ENCODE data around the gene DBN1. TPM values are rescaled to one million over a fixed set of nuclear protein-coding genes. Genes with fewer than 3 reads are reported as not detected.

The DBN1 gene
- total and polyA plus RNA-seq, 4 experiments from 2014 or later, result 0.49 to 1.2 (median 0.99) TPM; not detected in 1

GRCh38 chr5:177450667-177451424 is 22.6 kb downstream of the DBN1 start:
- DNase-seq, result no peak
- H3K4me3 ChIP-seq (ENCODE audit: low read length in 2 of 2), result no peak overlapping the region
- no peaks in the 10 kb centered on the region for H3K27me3 ChIP-seq (ENCODE audit: insufficient read depth, low read length)
- H3K4me3 Mint-ChIP-seq, result peak overlapping the region in 2 of 8 donors; percentile 25 to 77
- H3K27ac ChIP-seq (ENCODE audit: low read depth, low read length), result no peak overlapping the region
- H3K27me3 Mint-ChIP-seq, result no peaks in the 10 kb centered on the region
- intact Hi-C loops (cut with micrococcal nuclease), result no loop called here
- no peaks in the 10 kb centered on the region for H3K36me3 ChIP-seq (ENCODE audit: insufficient read depth, low read length)
- ChIA-PET POLR2A (ENCODE audit: partially characterized antibody) (interaction anchor here (1.2 to 20.7 kb wide), 4 partner anchors 13 to 62 kb away, joined by 5 to 1171 read pairs (median 305); partner anchors contain the start of genes GRK6 and PFN3), CTCF (ENCODE audit: partially characterized antibody) (interaction anchor here (0.9 to 26.1 kb wide), 5 partner anchors 19 to 135 kb away, joined by 3 to 821 read pairs (median 78); partner anchors contain the start of genes F12, GRK6, MXD3 and PFN3)
- peaks cover 0 to 6% (median 0%) of the 10 kb centered on the region in 8 donors for H3K9me3 Mint-ChIP-seq
- peaks cover 34% of the 10 kb centered on the region for H3K4me1 ChIP-seq (ENCODE audit: insufficient read depth, low read length)
- H3K9me3 ChIP-seq (ENCODE audit: control insufficient read depth in 1 of 2, low read length in 2 of 2), result no peaks in the 10 kb centered on the region
- peak overlapping the region; percentile 9 to 94 (median 65) for H3K27ac Mint-ChIP-seq
- H3K4me1 Mint-ChIP-seq, result peaks cover 11 to 41% (median 30%) of the 10 kb centered on the region in 4 donors
- peaks cover 0 to 6% of the 10 kb centered on the region in 2 donors for H3K36me3 Mint-ChIP-seq

GRCh38 chr5:177449140-177450061 is 24.0 kb downstream of the DBN1 start:
- peaks cover 25 to 56% (median 43%) of the 10 kb centered on the region in 4 donors for H3K4me1 Mint-ChIP-seq
- H3K27me3 ChIP-seq (ENCODE audit: insufficient read depth, low read length), result no peaks in the 10 kb centered on the region
- H3K9me3 Mint-ChIP-seq, result peaks cover 0 to 6% (median 0%) of the 10 kb centered on the region in 8 donors
- DNase-seq, result no peak
- peaks cover 48% of the 10 kb centered on the region for H3K4me1 ChIP-seq (ENCODE audit: insufficient read depth, low read length)
- no peaks in the 10 kb centered on the region for H3K36me3 ChIP-seq (ENCODE audit: insufficient read depth, low read length)
- peak overlapping the region in 5 of 7 donors; percentile 29 to 92 (median 68) for H3K27ac Mint-ChIP-seq
- no peaks in the 10 kb centered on the region for H3K9me3 ChIP-seq (ENCODE audit: control insufficient read depth in 1 of 2, low read length in 2 of 2)
- H3K36me3 Mint-ChIP-seq, result peaks cover 0 to 14% of the 10 kb centered on the region in 2 donors
- H3K4me3 ChIP-seq (ENCODE audit: low read length in 2 of 2), result no peak overlapping the region
- ChIA-PET POLR2A (ENCODE audit: partially characterized antibody) (interaction anchor here (0.8 to 20.7 kb wide), 8 partner anchors 11 to 137 kb away, joined by 3 to 1171 read pairs (median 70); partner anchors contain the start of genes F12, GRK6, LMAN2 and MXD3), CTCF (ENCODE audit: partially characterized antibody) (interaction anchor here (1.2 to 26.1 kb wide), 4 partner anchors 19 to 131 kb away, joined by 3 to 821 read pairs (median 86); partner anchors contain the start of genes F12, GRK6 and PFN3)
- peak overlapping the region in 1 of 8 donors; percentile 66 for H3K4me3 Mint-ChIP-seq
- no peaks in the 10 kb centered on the region for H3K27me3 Mint-ChIP-seq
- H3K27ac ChIP-seq (ENCODE audit: low read depth, low read length), result no peak overlapping the region
- intact Hi-C loops (cut with micrococcal nuclease), result no loop called here

DNA sequence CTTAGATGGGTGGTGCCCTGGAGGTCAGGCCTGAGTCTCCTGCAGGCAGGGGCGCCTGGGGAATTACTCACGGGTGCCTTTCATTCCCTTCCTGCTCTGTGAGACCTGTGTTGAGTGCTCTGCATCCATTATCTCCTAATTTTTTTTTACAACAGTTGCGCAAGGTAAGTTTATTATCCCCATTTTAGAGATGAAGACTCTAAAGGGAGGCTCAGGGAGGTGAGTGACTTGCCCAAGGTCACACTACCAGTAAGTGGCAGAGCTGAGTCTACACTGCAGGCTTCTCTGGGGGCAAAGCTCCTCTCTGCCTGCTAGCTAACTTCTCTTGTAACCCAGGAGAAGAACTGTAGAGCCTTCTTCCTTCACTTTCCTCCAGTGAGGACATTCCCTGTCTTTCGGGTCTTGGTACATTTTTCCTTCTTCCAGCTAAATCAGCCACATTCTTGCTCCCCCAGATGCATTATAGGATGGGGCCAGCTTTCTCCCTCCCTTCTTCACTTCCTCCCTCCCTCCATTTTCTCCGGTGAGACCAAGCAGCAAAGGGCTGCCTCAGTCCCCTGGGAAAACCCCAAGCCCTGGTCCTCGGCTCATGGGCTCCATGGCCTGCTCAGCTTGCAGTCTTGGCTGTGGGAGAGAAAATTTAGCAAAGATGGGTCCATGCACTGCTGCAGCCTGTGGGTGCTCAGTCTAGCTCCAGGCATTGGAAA is 25.0 kb downstream of the DBN1 start:
- Histone ChIP-seq H3K4me1 (ENCODE audit: insufficient read depth, low read length) (peaks cover 48% of the 10 kb centered on the region), H3K36me3 (ENCODE audit: insufficient read depth, low read length) (no peaks in the 10 kb centered on the region), H3K9me3 (ENCODE audit: control insufficient read depth in 1 of 2, low read length in 2 of 2) (no peaks in the 10 kb centered on the region), H3K27me3 (ENCODE audit: insufficient read depth, low read length) (no peaks in the 10 kb centered on the region), H3K4me3 (ENCODE audit: low read length in 2 of 2) (no peak overlapping the region), H3K27ac (ENCODE audit: low read depth, low read length) (peak overlapping the region; percentile 59)
- ChIA-PET POLR2A (ENCODE audit: partially characterized antibody) (interaction anchor here (0.8 to 20.7 kb wide), 12 partner anchors 6 to 136 kb away, joined by 3 to 1171 read pairs (median 39); partner anchors contain the start of genes F12, GRK6, MXD3 and PFN3), CTCF (ENCODE audit: partially characterized antibody) (interaction anchor here (8.2 to 26.1 kb wide), 3 partner anchors 18 to 58 kb away, joined by 61 to 821 read pairs (median 110); partner anchors contain the start of genes F12, GRK6 and PFN3)
- Mint-ChIP-seq H3K27me3 (no peaks in the 10 kb centered on the region), H3K4me3 (peak overlapping the region; percentile 46 to 83 (median 69)), H3K4me1 (peaks cover 25 to 55% (median 45%) of the 10 kb centered on the region in 4 donors), H3K9me3 (peaks cover 0 to 6% (median 0%) of the 10 kb centered on the region in 8 donors), H3K36me3 (peaks cover 0 to 12% of the 10 kb centered on the region in 2 donors), H3K27ac (peak overlapping the region; percentile 75 to 92 (median 87))
- no peak for DNase-seq
- intact Hi-C loops (cut with micrococcal nuclease), result no loop called here

- Mint-ChIP-seq H3K4me1 (peaks cover 25 to 53% (median 42%) of the 10 kb centered on the region in 4 donors), H3K27ac (peak overlapping the region; percentile 81 to 92 (median 87)), H3K9me3 (peaks cover 0 to 5% (median 0%) of the 10 kb centered on the region in 8 donors), H3K36me3 (peaks cover 0 to 14% of the 10 kb centered on the region in 2 donors), H3K27me3 (no peaks in the 10 kb centered on the region), H3K4me3 (peak overlapping the region; percentile 45 to 83 (median 69))
- H3K27ac ChIP-seq (ENCODE audit: low read depth, low read length), result peak overlapping the region; percentile 59
- ChIA-PET CTCF (ENCODE audit: partially characterized antibody) (interaction anchor here (0.8 to 26.1 kb wide), 5 partner anchors 18 to 132 kb away, joined by 3 to 821 read pairs (median 61); partner anchors contain the start of genes F12, GRK6 and PFN3), POLR2A (ENCODE audit: partially characterized antibody) (interaction anchor here (0.9 to 20.7 kb wide), 14 partner anchors 7 to 138 kb away, joined by 3 to 1171 read pairs (median 22); partner anchors contain the start of genes F12, GRK6, MXD3 and PDLIM7)
- no peaks in the 10 kb centered on the region for H3K27me3 ChIP-seq (ENCODE audit: insufficient read depth, low read length)
- no peaks in the 10 kb centered on the region for H3K36me3 ChIP-seq (ENCODE audit: insufficient read depth, low read length)
- intact Hi-C loops (cut with micrococcal nuclease), result loop anchor here (2.0 kb wide), 1 partner anchor 45 kb away; no protein-coding TSS in a partner anchor
- H3K4me3 ChIP-seq (ENCODE audit: low read length in 2 of 2), result no peak overlapping the region
- peak in 2 of 5 donors; percentile 33 to 59 for DNase-seq
- no peaks in the 10 kb centered on the region for H3K9me3 ChIP-seq (ENCODE audit: control insufficient read depth in 1 of 2, low read length in 2 of 2)
- peaks cover 48% of the 10 kb centered on the region for H3K4me1 ChIP-seq (ENCODE audit: insufficient read depth, low read length)
Measured at GRCh38 chr5:177447611-177448243, 25.7 kb downstream of the DBN1 start.

- DNase-seq, result peak; percentile 82 to 89 (median 85)
- peak overlapping the region; percentile 94 for H3K27ac ChIP-seq (ENCODE audit: low read depth, low read length)
- peaks cover 0 to 4% (median 0%) of the 10 kb centered on the region in 8 donors for H3K9me3 Mint-ChIP-seq
- H3K4me1 Mint-ChIP-seq, result peaks cover 27 to 54% (median 45%) of the 10 kb centered on the region in 4 donors
- H3K27ac Mint-ChIP-seq, result peak overlapping the region in 2 of 7 donors; percentile 87 to 92
- H3K9me3 ChIP-seq (ENCODE audit: control insufficient read depth in 1 of 2, low read length in 2 of 2), result no peaks in the 10 kb centered on the region
- peaks cover 0 to 20% of the 10 kb centered on the region in 2 donors for H3K36me3 Mint-ChIP-seq
- POLR2A ChIA-PET (ENCODE audit: partially characterized antibody), result interaction anchor here (0.9 to 20.7 kb wide), 15 partner anchors 8 to 138 kb away, joined by 3 to 1171 read pairs (median 22); partner anchors contain the start of genes F12, GRK6, LMAN2 and PDLIM7
- CTCF ChIA-PET (ENCODE audit: partially characterized antibody), result interaction anchor here (0.8 to 26.1 kb wide), 6 partner anchors 8 to 131 kb away, joined by 3 to 821 read pairs (median 55); partner anchors contain the start of genes F12, GRK6 and PFN3
- peaks cover 48% of the 10 kb centered on the region for H3K4me1 ChIP-seq (ENCODE audit: insufficient read depth, low read length)
- H3K36me3 ChIP-seq (ENCODE audit: insufficient read depth, low read length), result peaks cover 3% of the 10 kb centered on the region
- H3K4me3 Mint-ChIP-seq, result peak overlapping the region in 3 of 8 donors; percentile 39 to 72 (median 63)
- intact Hi-C loops (cut with micrococcal nuclease), result loop anchor here (2.0 kb wide), 1 partner anchor 44 kb away; no protein-coding TSS in a partner anchor
- peak overlapping the region in 1 of 2 donors; percentile 27 for H3K4me3 ChIP-seq (ENCODE audit: low read length in 2 of 2)
- no peaks in the 10 kb centered on the region for H3K27me3 ChIP-seq (ENCODE audit: insufficient read depth, low read length)
- H3K27me3 Mint-ChIP-seq, result no peaks in the 10 kb centered on the region
Measured at GRCh38 chr5:177447066-177447610, 26.3 kb downstream of the DBN1 start.
